ENCODE data around the gene SMG6.

DNA sequence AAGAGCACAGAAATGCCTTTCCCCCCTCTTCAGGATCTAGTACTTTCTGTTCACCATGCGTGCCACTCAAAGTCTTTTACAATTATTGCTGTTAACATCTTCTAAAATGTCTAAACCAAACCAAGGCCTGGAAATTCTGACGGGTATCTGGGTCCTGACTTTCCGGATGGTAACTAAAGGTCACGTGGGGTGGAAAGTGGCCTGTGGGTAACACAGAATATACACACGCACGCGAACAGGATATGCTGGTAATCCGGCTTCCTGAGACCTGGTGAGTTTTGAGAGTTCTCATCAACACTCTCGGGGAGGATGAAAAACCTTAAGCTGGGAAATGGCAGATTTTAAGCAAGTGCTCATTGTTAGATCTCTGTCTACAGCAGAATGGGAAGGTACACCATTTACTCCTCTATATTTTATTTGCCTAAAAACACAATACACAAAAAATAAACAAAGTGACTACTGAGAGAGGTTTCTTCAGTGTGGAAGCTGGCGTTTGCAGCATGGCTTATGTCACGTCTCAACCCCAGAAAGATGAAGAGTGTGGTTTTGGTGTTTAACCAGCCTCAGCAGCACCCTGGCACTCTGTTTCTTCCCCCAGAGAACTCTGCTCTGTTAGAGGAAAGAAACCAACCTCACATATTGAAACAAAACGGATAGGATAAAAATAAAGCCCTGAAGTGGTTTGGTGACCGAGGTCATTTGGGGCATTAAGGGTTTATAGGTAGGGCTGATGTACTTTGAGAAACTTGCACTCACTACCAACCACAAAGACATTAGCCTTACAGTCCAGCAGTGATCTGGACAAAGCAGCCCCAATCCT, 37.3 kb downstream of the SMG6 start:
- TF ChIP-seq, protein P1, sequence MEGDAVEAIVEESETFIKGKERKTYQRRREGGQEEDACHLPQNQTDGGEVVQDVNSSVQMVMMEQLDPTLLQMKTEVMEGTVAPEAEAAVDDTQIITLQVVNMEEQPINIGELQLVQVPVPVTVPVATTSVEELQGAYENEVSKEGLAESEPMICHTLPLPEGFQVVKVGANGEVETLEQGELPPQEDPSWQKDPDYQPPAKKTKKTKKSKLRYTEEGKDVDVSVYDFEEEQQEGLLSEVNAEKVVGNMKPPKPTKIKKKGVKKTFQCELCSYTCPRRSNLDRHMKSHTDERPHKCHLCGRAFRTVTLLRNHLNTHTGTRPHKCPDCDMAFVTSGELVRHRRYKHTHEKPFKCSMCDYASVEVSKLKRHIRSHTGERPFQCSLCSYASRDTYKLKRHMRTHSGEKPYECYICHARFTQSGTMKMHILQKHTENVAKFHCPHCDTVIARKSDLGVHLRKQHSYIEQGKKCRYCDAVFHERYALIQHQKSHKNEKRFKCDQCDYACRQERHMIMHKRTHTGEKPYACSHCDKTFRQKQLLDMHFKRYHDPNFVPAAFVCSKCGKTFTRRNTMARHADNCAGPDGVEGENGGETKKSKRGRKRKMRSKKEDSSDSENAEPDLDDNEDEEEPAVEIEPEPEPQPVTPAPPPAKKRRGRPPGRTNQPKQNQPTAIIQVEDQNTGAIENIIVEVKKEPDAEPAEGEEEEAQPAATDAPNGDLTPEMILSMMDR (conservative IDR thresholded peaks at IDR 0.05; ENCODE audit: low read depth, low read length) = no peak
- no peak for TF ChIP-seq EZH2 (IDR thresholded peaks at IDR 0.05; ENCODE audit: borderline replicate concordance, low read depth, low read length, poor library complexity, severe bottlenecking)
